Stimulated activated CD4-positive, alpha-beta T cell treated with anti-CD3 and anti-CD28 coated beads, Interleukin-1b, Interleukin-23, amount 100 ng/mL, for 24 hours (primary cell): ENCODE data around the gene NCL.
"Not testable (repeated sequence)": the region's sequence is repeated elsewhere in the genome, so short reads cannot be mapped to it uniquely, and the experiment has no call there.

ENCODE experiments used
- DNase-seq, 4 experiments: peaks; one replicate each; pipeline ENCODE4 v3.0.0-alpha.2; 2020; ENCODE audit warnings: low read depth in 4 of 4, low spot score in 1 of 4

NCL gene

DNA sequence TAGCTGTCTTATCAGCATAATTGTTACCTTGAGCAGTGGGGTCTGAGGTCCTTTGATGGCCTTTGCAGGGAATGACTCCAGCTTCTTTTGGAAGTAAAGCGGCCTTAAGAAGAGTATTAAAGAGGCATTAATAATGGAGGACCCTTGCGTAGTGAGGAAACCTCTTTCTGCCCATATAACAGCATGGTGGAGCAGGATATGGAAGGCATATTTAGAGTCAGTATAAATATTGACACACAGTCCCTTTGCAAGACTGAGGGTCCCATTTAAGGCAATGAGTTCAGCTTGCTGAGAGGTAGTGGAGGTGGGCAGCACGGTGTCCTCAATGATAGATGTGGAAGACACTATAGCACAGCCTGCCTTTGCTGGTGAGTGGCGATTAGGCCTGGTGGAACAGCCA, 32.7 kb downstream of the NCL start:
- no peak for DNase-seq

DNA sequence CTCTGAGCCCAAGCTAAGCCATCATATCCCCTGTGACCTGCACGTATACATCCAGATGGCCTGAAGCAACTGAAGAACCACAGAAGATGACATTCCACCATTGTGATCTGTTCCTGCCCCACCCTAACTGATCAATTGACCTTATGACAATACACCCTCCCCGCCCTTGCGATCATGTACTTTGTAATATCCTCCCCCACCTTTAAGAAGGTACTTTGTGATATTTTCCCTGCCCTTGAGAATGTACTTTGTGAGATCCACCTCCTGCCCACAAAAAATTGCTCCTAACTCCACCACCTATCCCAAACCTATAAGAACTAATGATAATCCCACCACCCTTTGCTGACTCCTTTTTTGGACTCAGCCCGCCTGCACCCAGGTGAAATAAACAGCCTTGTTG, 33.8 kb downstream of the NCL start:
- DNase-seq = not testable (repeated sequence)

GRCh38 chr2:231429901-231430300, 34.4 kb downstream of the NCL start:
- no peak for DNase-seq

DNA sequence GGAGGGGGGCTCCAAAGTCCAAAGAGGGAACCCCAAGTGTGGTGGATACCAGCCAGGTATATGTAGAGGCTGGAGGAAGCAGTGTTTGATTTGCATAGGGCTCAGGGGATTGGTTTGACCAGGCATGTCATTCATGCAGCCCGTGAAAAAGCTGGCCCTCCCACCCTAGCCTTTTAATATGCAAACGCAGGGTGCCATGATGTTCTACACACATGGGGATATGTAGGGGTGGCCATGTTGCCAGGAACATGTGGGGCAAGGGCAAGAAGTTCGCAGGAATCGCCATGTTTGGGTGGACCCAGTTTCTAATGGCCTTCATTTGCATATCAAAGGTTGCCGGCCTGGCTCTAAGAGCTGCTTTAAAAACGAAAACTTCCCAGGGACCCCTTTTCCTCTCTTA, 35.1 kb downstream of the NCL start:
- no peak for DNase-seq

GRCh38 chr2:231427116-231427515, 37.2 kb downstream of the NCL start:
- DNase-seq = no peak

DNA sequence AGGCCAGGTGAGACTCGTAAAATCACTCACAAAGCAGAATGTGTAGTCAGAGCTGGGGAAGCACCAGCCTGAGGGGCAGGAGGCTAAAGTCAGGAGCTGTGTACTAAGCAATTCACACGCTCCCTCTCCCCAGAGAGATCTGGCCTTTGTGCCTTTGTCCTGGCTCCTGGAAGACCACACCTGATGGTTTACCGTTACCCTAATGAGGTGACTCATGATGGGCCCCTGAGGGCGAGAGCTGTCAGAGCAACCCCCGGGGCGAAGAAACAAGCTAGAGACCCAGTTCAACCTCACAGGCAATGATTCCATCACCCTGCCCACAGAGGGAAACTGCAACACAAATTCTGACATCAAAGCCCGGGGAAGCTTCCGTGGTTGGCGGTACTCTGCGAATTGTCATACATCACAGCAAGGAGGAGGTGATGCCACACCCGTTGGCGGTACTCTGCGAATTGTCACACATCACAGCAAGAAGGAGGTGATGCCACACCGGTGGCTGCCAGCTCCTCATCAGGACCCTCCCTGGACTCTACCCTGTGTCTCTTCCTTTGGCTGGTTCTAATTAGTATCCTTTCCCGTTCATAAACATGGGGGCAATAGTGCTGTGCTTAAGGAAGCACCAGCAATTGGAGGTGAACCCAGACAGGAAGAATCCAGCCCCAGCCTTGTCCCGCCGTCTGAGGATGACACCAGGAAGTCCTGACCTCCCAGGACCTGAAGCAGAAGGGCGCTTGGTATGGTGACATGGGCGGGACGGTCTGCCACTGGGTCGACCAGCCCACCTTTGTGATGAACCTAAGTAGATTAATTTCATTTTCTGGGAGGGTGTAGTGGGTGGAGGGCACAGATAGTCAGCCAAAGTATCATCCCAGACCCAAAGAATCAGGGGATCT, 38.2 kb downstream of the NCL start:
- DNase-seq = peak in 1 of 4 experiments; percentile 26

- DNase-seq = no peak
These were observed 38.9 kb downstream of the NCL start for GRCh38 chr2:231425291-231425810.

DNA sequence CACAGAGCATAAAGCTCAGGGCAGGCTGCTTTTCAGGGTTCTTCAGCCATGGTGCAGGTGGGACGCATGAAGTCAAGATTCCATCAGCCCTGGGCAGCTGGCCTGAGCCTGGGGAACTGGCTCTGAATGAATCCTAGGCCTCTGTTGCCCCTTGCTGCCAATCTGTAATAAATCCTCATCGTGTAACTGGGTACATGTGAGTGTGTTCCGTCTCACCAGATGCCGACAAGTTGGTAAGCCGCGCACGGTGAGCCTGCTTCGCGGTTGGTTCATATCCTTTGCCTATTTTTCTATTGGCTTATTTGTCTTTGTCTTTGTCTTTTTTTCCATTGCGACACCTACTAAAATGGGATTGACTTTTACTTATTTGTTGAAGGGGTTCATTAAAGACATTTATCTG, 41.1 kb downstream of the NCL start:
- DNase-seq = no peak

- no peak for DNase-seq
These were observed 42.2 kb downstream of the NCL start for GRCh38 chr2:231422056-231422455.

DNA sequence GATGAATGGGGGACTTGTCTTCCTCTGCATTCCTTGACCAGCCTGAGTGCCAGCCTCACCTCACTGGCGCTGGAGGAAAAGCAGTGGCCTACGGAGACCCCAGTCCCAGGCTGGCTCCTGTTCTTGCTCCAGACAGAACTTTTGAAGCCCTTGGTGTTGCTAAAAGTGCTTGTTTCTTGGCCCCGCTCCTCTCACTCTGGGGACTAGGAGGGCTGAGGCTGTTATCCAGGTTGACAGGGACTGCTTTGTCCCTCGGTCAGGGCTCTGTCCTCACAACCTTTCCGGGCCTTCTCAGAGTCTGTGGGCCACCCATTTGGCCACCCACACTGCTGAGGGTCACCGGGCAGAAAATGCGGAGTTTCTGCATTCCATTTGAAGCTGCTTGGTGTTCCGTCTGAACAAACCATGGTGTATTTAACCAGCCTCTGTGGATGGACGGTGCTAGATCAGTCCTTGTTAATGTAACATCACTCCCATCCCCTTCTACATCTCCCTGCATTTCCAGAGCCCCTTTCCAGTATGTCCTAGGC, 43.2 kb downstream of the NCL start:
- DNase-seq = no peak

DNA sequence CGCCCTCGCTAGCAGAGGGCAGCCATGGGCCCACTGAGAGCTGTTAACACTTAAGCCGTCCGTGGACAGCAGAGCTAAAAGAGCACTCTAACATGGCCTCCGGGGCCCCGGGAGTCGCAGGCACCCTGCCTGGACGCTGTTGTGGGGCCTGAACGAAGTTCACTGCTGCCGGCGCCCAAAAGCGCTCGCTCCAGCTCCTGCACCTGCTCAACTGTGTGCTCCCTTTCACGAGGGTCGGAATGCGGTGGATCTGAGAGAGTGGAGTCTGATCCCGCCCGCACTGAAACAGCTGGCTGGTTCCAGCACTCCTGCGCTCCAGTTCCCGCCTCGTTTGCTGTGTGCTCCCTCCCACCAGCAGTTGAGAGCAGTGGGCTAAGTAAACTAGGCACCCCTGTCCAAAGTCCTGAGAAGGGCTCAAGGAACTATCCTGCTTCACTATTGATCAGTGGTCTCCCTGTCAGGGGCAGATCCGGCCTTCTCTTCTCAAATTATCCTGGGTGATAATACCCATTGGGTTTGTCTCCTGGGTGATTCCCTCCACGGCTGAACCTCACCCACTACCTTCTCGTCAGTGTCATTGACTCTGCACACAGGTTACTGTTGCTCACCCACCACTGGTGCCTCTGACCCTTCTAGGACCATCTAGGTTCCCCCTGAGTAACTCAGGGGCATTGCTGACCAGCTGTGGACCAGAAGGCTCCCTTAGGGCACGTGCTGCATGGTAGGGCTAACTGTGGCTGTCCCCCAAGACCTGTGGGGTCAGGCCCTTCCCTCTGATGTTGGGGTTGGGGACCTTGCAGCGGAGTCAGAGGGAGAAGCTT, 45.3 kb downstream of the NCL start:
- DNase-seq = no peak

DNA sequence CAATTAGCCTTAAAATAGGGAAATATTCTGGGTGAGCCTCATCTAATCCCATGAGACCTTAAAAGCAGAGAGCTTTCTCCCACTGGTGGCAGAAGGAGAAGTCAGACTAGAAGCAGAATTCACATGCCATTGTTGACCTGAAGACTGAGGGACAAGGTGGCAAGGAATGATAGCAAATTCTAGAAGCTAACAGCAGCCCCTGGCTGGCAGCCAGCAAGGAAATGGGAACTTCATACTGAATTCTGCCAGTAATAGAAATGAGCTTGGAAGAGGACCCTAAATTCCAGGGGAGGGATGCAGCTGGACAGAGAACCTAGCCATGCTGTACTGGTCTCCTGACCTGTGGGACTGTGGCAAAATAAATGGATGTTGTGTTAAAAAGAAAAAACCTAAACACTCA, 49.3 kb downstream of the NCL start:
- no peak for DNase-seq

- no peak for DNase-seq
These were observed 50.3 kb downstream of the NCL start for GRCh38 chr2:231413921-231414476.

DNA sequence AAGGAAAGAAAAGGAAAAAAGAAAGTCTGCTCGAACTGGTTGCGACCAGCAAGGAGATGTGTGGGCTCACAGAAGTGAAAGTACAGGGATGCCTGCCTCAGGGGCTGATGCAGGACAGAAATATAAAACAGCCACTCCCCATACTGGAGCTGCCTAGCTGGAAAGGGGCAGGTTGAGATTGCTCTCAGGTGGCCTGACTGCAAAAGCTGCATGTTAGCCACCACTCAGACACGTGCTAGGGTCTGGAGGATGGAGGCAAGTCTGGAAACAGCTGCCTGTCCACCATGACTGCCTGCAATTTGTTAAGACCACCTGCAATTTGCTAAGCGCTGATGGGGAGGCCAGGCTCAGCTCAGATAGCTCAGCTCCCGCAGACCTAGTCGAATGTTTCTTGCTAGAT, 50.8 kb downstream of the NCL start:
- no peak for DNase-seq

DNA sequence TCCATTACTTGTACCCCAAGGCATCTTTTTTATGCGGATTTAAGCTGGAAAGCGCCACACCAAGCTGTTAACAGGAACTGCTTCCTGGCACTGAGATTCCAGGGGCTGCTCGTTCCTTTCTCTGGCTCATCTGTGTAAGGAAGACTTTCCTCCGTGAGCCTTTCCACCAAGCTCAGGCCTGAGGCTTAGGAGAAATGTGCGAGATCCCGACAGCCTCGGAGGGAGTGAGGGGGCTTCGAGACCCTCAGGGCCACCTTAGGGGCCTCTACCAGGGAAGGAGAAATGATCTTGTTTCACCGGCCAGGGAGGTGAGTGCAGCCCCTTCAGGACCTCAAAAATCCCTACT, 51.7 kb downstream of the NCL start:
- no peak for DNase-seq

GRCh38 chr2:231411831-231412617, 52.3 kb downstream of the NCL start:
- peak in 3 of 4 experiments; percentile 44 to 66 (median 50) for DNase-seq

GRCh38 chr2:231411237-231411636, 53.0 kb downstream of the NCL start:
- no peak for DNase-seq

GRCh38 chr2:231410293-231411004, 53.8 kb downstream of the NCL start:
- DNase-seq = no peak

- DNase-seq = no peak
These were observed 54.5 kb downstream of the NCL start for GRCh38 chr2:231409776-231410175.

GRCh38 chr2:231408304-231408703, 56.0 kb downstream of the NCL start:
- not testable (repeated sequence) for DNase-seq
